HepG2 (cell line): ENCODE data around the gene RNF208. TPM values are rescaled to one million over a fixed set of nuclear protein-coding genes. Genes with fewer than 3 reads are reported as not detected.
A peak's percentile ranks its signal among the peaks of the same experiment; 100 is the strongest.

Experiments used
- ARID3A ChIP-seq: IDR thresholded peaks from 2 replicates; pipeline ENCODE4 v1.6.1; 2012; ENCODE audit warnings: low read depth, low read length, improper control_type of control experiment
- CSRNP1 ChIP-seq: sonication (generic); formaldehyde crosslinking; IDR thresholded peaks from 2 replicates; pipeline ENCODE4 v1.8.1; 2023; ENCODE audit warnings: mild to moderate bottlenecking, missing genetic modification reagents
- EED ChIP-seq: sonication (generic); formaldehyde crosslinking; IDR thresholded peaks from 2 replicates; pipeline ENCODE4 v1.5.0; 2020; ENCODE audit warnings: mild to moderate bottlenecking, missing genetic modification reagents
- HBP1 ChIP-seq: IDR thresholded peaks from 2 replicates; pipeline ENCODE4 v1.6.1; 2016; ENCODE audit warnings: low read depth, control low read depth
- KLF16 ChIP-seq, 2 experiments: sonication (generic) in 1 of 2; formaldehyde crosslinking in 1 of 2; IDR thresholded peaks; 2 replicates each; pipeline versions ENCODE4 v1.6.1 to v1.8.0; 2016 to 2023; ENCODE audit warnings: missing genetic modification reagents in 2 of 2, missing compliant biosample characterization in 1 of 2
- KLF9 ChIP-seq: IDR thresholded peaks from 2 replicates; pipeline ENCODE4 v1.6.1; 2016; ENCODE audit warnings: low read depth
- MED13 ChIP-seq: sonication (generic); formaldehyde crosslinking; IDR thresholded peaks from 2 replicates; pipeline ENCODE4 v1.5.0; 2020; ENCODE audit warnings: missing genetic modification reagents
- MYPOP ChIP-seq: sonication (generic); formaldehyde crosslinking; IDR thresholded peaks from 2 replicates; pipeline ENCODE4 v1.8.1; 2023; ENCODE audit warnings: mild to moderate bottlenecking, moderate library complexity, missing genetic modification reagents
- PHF20 ChIP-seq: sonication (generic); formaldehyde crosslinking; IDR thresholded peaks from 2 replicates; pipeline ENCODE4 v1.5.0; 2020; ENCODE audit warnings: mild to moderate bottlenecking, missing genetic modification reagents
- POGK ChIP-seq: sonication (generic); formaldehyde crosslinking; conservative IDR thresholded peaks from 2 replicates; pipeline ENCODE4 v1.8.0; 2022; ENCODE audit warnings: mild to moderate bottlenecking, moderate library complexity, missing genetic modification reagents
- TEF ChIP-seq: sonication (generic); formaldehyde crosslinking; IDR thresholded peaks from 2 replicates; pipeline ENCODE4 v1.5.0; 2020; ENCODE audit warnings: missing genetic modification reagents
- U2AF1 ChIP-seq: fragments of 200-400 bp; formaldehyde crosslinking; optimal IDR thresholded peaks from 2 replicates; pipeline ENCODE3; 2017; ENCODE audit warnings: mild to moderate bottlenecking, low read depth, low read length
- U2AF2 ChIP-seq: fragments of 200-400 bp; formaldehyde crosslinking; IDR thresholded peaks from 2 replicates; pipeline ENCODE4 v1.6.1; 2017; ENCODE audit warnings: low read depth, mild to moderate bottlenecking, low read length
- ZFP82 ChIP-seq: sonication (generic); formaldehyde crosslinking; IDR thresholded peaks from 2 replicates; pipeline ENCODE4 v1.5.1; 2020; ENCODE audit warnings: mild to moderate bottlenecking, missing genetic modification reagents, borderline replicate concordance
- ZFP91 ChIP-seq: sonication (generic); formaldehyde crosslinking; IDR thresholded peaks from 2 replicates; pipeline ENCODE4 v1.9.0; 2022; ENCODE audit warnings: missing genetic modification reagents, mild to moderate bottlenecking, borderline replicate concordance
- ZFX ChIP-seq: sonication (generic); formaldehyde crosslinking; IDR thresholded peaks from 2 replicates; pipeline ENCODE4 v1.4.0; 2020; ENCODE audit warnings: mild to moderate bottlenecking, low read depth, missing genetic modification reagents, moderate library complexity
- ZFYVE20 ChIP-seq: sonication (generic); formaldehyde crosslinking; IDR thresholded peaks from 2 replicates; pipeline ENCODE4 v1.8.0; 2023; ENCODE audit warnings: low read depth, mild to moderate bottlenecking, moderate library complexity, missing genetic modification reagents, borderline replicate concordance
- polyA plus RNA-seq, 8 experiments: library from polyadenylated mRNA; depleted of rRNA in 3 of 8; stranded (reverse) in 7 of 8; unstranded in 1 of 8; fragments of >200 nt; fragmentation: Illumina TruSeq in 4 of 8; extraction: Trizol in 4 of 8; gene quantifications; 2 replicates each; pipeline versions ENCODE4 v1.2.1 to v1.2.3, GENCODE V29; 2011 to 2016; ENCODE audit warnings: low read depth in 4 of 8, missing spikeins in 1 of 8, mixed read lengths in 1 of 8; ENCODE audit not compliant: insufficient read depth in 1 of 8
- total RNA-seq, 5 experiments: library from RNA; depleted of rRNA; stranded (reverse); fragments of >200 nt; fragmentation: Illumina TruSeq; extraction: Trizol; gene quantifications; 2 replicates each; pipeline ENCODE4 v1.2.3, GENCODE V29; 2016; ENCODE audit warnings: low read depth in 1 of 5

The RNF208 gene
- total and polyA plus RNA-seq, 2 of the 13 experiments (the other 11 are each of a cell fraction or from before 2014, with no cell fraction given) = 1.6 to 2.1 TPM

GRCh38 chr9:137200311-137201204 is 21.5 kb downstream of the RNF208 start, which contains the start of gene TPRN (continued):
- TF ChIP-seq ZFP91 = peak; percentile 76
- 0 out of 2 replicates have a peak, but pooled peaks have one; percentile 23 for TF ChIP-seq TEF (CRISPR knock-in tag)
- TF ChIP-seq KLF16 (CRISPR knock-in tag; IDR thresholded peaks at IDR 0.05) = peak in 1 of 2 experiments; percentile 86; a peak in 2 of 4 replicates
- peak; percentile 60; the same call in 1 of the 2 replicates for TF ChIP-seq KLF9 (CRISPR knock-in tag)
- TF ChIP-seq ZFYVE20 = no peak
- TF ChIP-seq U2AF2 = no peak
- TF ChIP-seq HBP1 (CRISPR knock-in tag) = peak; percentile 68; the same call in 1 of the 2 replicates
- peak; percentile 74 for TF ChIP-seq ZFX (CRISPR knock-in tag)
- peak; percentile 87 for TF ChIP-seq CSRNP1 (CRISPR knock-in tag)
- peak; percentile 72; the same call in 1 of the 2 replicates for TF ChIP-seq POGK (CRISPR knock-in tag)
- no peak for TF ChIP-seq U2AF1
- TF ChIP-seq ZFP82 (CRISPR knock-in tag) = 0 out of 2 replicates have a peak, but pooled peaks have one; percentile 84
- TF ChIP-seq ARID3A = no peak
- TF ChIP-seq PHF20 (CRISPR knock-in tag) = peak; percentile 83
- peak; percentile 50 for TF ChIP-seq MED13 (CRISPR knock-in tag)
- no peak for TF ChIP-seq EED
- TF ChIP-seq MYPOP (CRISPR knock-in tag) = peak; percentile 62
